K562 (cell line): ENCODE results near the gene DKC1. TPM values are rescaled to one million over a fixed set of nuclear protein-coding genes. Genes with fewer than 3 reads are reported as not detected.

ENCODE experiments used
- ATAC-seq: fragments of 200-7000 bp; cut with Tn5 transposase; 3 replicates; pipeline ENCODE4 v1.9.1; 2020; ENCODE audit warnings: moderate library complexity
- BruUV-seq: library from RNA; stranded (reverse); fragments of 400-500 nt; replicated peaks from 2 replicates; lab custom pipeline; 2021; lab: Mats Ljungman, UMichigan
- CTCF ChIA-PET: fragments of 300-600 bp; formaldehyde crosslinking; extraction: SDS; loops from one replicate; lab custom pipeline; 2021; ENCODE audit warnings: low intra/inter-chr PET ratio; lab: Yijun Ruan, JAX
- POLR2A ChIA-PET: fragments of 300-600, 350-650 bp; sonication (Branson Sonifier 250); formaldehyde crosslinking; extraction: SDS; loops from one replicate; lab custom pipeline; 2021; ENCODE audit warnings: antibody characterized with exemption, inconsistent platforms; lab: Yijun Ruan, JAX
- DNase-seq, 4 experiments: peaks; one replicate each; pipeline versions ENCODE4 v3.0.0 to v3.0.0-alpha.2; 2011 to 2018; ENCODE audit warnings: low spot score in 3 of 4, mixed read lengths in 3 of 4; ENCODE audit errors: extremely low read depth in 1 of 4
- FAIRE-seq: peaks from 2 replicates; lab custom pipeline; 2011; peaks lifted over from hg19 to GRCh38; lab: Jason Lieb, UNC
- H2AFZ ChIP-seq: 2 replicates; pipeline ENCODE4 v1.6.0; 2011; ENCODE audit warnings: low read depth, low read length, control low read depth, inconsistent platforms
- H3K27ac ChIP-seq: fragments of 200-600 bp; 3 replicates; pipeline ENCODE4 v1.8.0; 2011; ENCODE audit warnings: low read depth, mild to moderate bottlenecking, control low read depth, inconsistent platforms, low read length, moderate library complexity, mixed read lengths; ENCODE audit errors: extremely low read depth
- H3K27me3 ChIP-seq, 2 experiments: fragments of 300-600 bp in 1 of 2; 2 replicates in 1 of 2; 3 replicates in 1 of 2; pipeline versions ENCODE4 v1.6.0 to v1.8.0; 2011; ENCODE audit warnings: inconsistent platforms in 2 of 2, low read length in 2 of 2, mild to moderate bottlenecking in 1 of 2, mixed read lengths in 1 of 2, moderate library complexity in 1 of 2; ENCODE audit not compliant: control insufficient read depth in 2 of 2, insufficient read depth in 2 of 2
- H3K36me3 ChIP-seq: fragments of 300-600 bp; 3 replicates; pipeline ENCODE4 v1.8.0; 2011; ENCODE audit warnings: mild to moderate bottlenecking, low read length, inconsistent platforms; ENCODE audit not compliant: control insufficient read depth, insufficient read depth
- H3K4me1 ChIP-seq, 2 experiments: fragments of 200-600 bp in 1 of 2; replicated peaks in 1 of 2; 2 replicates in 1 of 2; 3 replicates in 1 of 2; pipeline versions ENCODE4 v1.5.1 to v1.8.0; 2011; ENCODE audit warnings: inconsistent platforms in 2 of 2, low read length in 2 of 2, mild to moderate bottlenecking in 1 of 2, mixed read lengths in 1 of 2, moderate library complexity in 1 of 2; ENCODE audit not compliant: control insufficient read depth in 2 of 2, insufficient read depth in 2 of 2
- H3K4me2 ChIP-seq: 2 replicates; pipeline ENCODE4 v1.6.1; 2011; ENCODE audit warnings: low read length, control low read depth, inconsistent platforms, mixed read lengths; ENCODE audit not compliant: insufficient read depth
- H3K4me3 ChIP-seq: fragments of 200-600 bp; sonication (generic), shearing (Covaris generic); 2 replicates; pipeline ENCODE4 v1.5.1; 2016; ENCODE audit warnings: control low read depth, inconsistent platforms
- H3K79me2 ChIP-seq: fragments of 200-600 bp; 3 replicates; pipeline ENCODE4 v1.8.0; 2011; ENCODE audit warnings: low read length, inconsistent platforms; ENCODE audit not compliant: control insufficient read depth, insufficient read depth
- H3K9ac ChIP-seq, 2 experiments: 2 replicates each; pipeline versions ENCODE4 v1.6.0 to v1.6.1; 2011; ENCODE audit warnings: low read depth in 2 of 2, low read length in 2 of 2, control low read depth in 1 of 2, inconsistent platforms in 1 of 2, mild to moderate bottlenecking in 1 of 2, mixed read lengths in 1 of 2; ENCODE audit not compliant: insufficient read depth in 1 of 2
- H3K9me1 ChIP-seq: one replicate; pipeline ENCODE4 v1.6.0; 2011; ENCODE audit warnings: inconsistent platforms, mild to moderate bottlenecking, low read length, moderate library complexity; ENCODE audit not compliant: control insufficient read depth, insufficient read depth
- H3K9me3 ChIP-seq: replicated peaks from 2 replicates; pipeline ENCODE4 v1.5.1; 2011; ENCODE audit warnings: low read depth, low read length, inconsistent platforms; ENCODE audit not compliant: control insufficient read depth, insufficient read depth
- H4K20me1 ChIP-seq: replicated peaks from 2 replicates; pipeline ENCODE4 v1.6.1; 2011; ENCODE audit warnings: low read length, inconsistent platforms, mixed read lengths; ENCODE audit not compliant: control insufficient read depth, insufficient read depth
- CBFA2T3 ChIP-seq: fragments of 450-650 bp; IDR thresholded peaks from 2 replicates; pipeline ENCODE4 v1.6.1; 2017
- DPF2 ChIP-seq: fragments of 450-650 bp; IDR thresholded peaks from 2 replicates; pipeline ENCODE4 v1.6.1; 2016
- JUND ChIP-seq, 2 experiments: IDR thresholded peaks; 2 replicates in 1 of 2; 3 replicates in 1 of 2; pipeline ENCODE4 v1.6.1; 2011; ENCODE audit warnings: borderline replicate concordance in 2 of 2, low read depth in 2 of 2, low read length in 2 of 2, improper control_type of control experiment in 1 of 2, missing biosample characterization in 1 of 2, missing genetic modification characterization in 1 of 2, missing genetic modification reagents in 1 of 2
- MEIS2 ChIP-seq: fragments of 450-650 bp; IDR thresholded peaks from 2 replicates; pipeline ENCODE4 v1.6.1; 2014; ENCODE audit warnings: mild to moderate bottlenecking; ENCODE audit not compliant: partially characterized antibody
- SIN3A ChIP-seq, 2 experiments: fragments of 150-350 bp in 1 of 2; IDR thresholded peaks; 2 replicates each; pipeline ENCODE4 v1.6.1; 2011 to 2016; ENCODE audit warnings: borderline replicate concordance in 2 of 2, low read depth in 2 of 2, low read length in 2 of 2, mild to moderate bottlenecking in 2 of 2, moderate library complexity in 2 of 2; ENCODE audit not compliant: control insufficient read depth in 1 of 2
- SMC3 ChIP-seq: conservative IDR thresholded peaks from 2 replicates; pipeline ENCODE4 v1.6.1; 2011; ENCODE audit warnings: low read depth, low read length, improper control_type of control experiment; ENCODE audit not compliant: insufficient read depth
- ZNF175 ChIP-seq: fragments of 200-800 bp; sonication (Bioruptor generic); IDR thresholded peaks from 2 replicates; pipeline ENCODE4 v1.6.1; 2016; ENCODE audit warnings: low read depth, mild to moderate bottlenecking, missing genetic modification characterization, missing compliant biosample characterization
- WGBS: fragments of 100-300 bp; shearing (Covaris generic); methylation state at CpG from one replicate; pipeline ENCODE4 v1.1.6; 2016; ENCODE audit warnings: low coverage, mixed read lengths; ENCODE audit not compliant: insufficient coverage; ENCODE audit errors: missing lambda C conversion rate; 5-methylcytosine and 5-hydroxymethylcytosine counted together
- in situ Hi-C: fragments of 300-500 bp; cut with MboI; formaldehyde crosslinking; loops from 4 replicates; pipeline ENCODE4 v1.15.0; 2018; ENCODE audit warnings: inconsistent platforms, mixed read lengths
- intact Hi-C: fragments of 100-400 bp; cut with micrococcal nuclease; formaldehyde crosslinking; loops from 2 replicates; pipeline ENCODE4 v1.14.2; 2022
- polyA plus RNA-seq, 8 experiments: library from polyadenylated mRNA; depleted of rRNA in 4 of 8; stranded (reverse) in 5 of 8; unstranded in 3 of 8; fragments of >200 nt; fragmentation: Nextera tagmentation in 2 of 8; fragmentation: Illumina TruSeq in 1 of 8; extraction: Ambion mirVana in 2 of 8; extraction: Trizol in 1 of 8; gene quantifications; 2 replicates each; pipeline versions ENCODE4 v1.2.1 to v1.2.3, GENCODE V29; 2011 to 2014; ENCODE audit warnings: inconsistent platforms in 1 of 8, missing spikeins in 1 of 8
- total RNA-seq, 7 experiments: library from RNA; depleted of rRNA in 6 of 7; stranded (reverse); fragments of >200 nt in 6 of 7; fragmentation: Illumina TruSeq in 2 of 7; extraction: Trizol in 2 of 7; gene quantifications; 2 replicates each; pipeline versions ENCODE4 v1.2.1 to v1.2.3, GENCODE V29; 2011 to 2021; ENCODE audit warnings: low replicate concordance in 1 of 7
- TF ChIP-seq, protein P1 (sequence below): fragments of 200-800 bp; sonication (Bioruptor generic); IDR thresholded peaks from 2 replicates; pipeline ENCODE4 v1.6.1; 2017; ENCODE audit warnings: missing genetic modification characterization, missing compliant biosample characterization
- TF ChIP-seq, protein P2 (sequence below): fragments of 250-450 bp; sonication (Bioruptor Pico); IDR thresholded peaks from 2 replicates; pipeline ENCODE4 v1.8.0; 2022; ENCODE audit warnings: moderate library complexity, mild to moderate bottlenecking, inconsistent platforms
- TF ChIP-seq, protein P3 (sequence below): sonication (generic); formaldehyde crosslinking; IDR thresholded peaks from 2 replicates; pipeline ENCODE4 v1.8.0; 2022; ENCODE audit warnings: missing genetic modification reagents, mild to moderate bottlenecking, moderate library complexity, borderline replicate concordance
- TF ChIP-seq, protein P4 (sequence below), 2 experiments: fragments of 250-450 bp in 1 of 2; fragments of 450-650 bp in 1 of 2; sonication (Bioruptor Pico) in 1 of 2; IDR thresholded peaks; 2 replicates each; pipeline versions ENCODE4 v1.6.1 to v1.8.0; 2016 to 2021; ENCODE audit warnings: mild to moderate bottlenecking in 2 of 2, moderate library complexity in 2 of 2, missing compliant biosample characterization in 1 of 2, missing genetic modification characterization in 1 of 2
- TF ChIP-seq, protein P5 (sequence below), 2 experiments: fragments of 450-650 bp; conservative IDR thresholded peaks; 2 replicates each; pipeline ENCODE4 v1.6.1; 2017; ENCODE audit warnings: mild to moderate bottlenecking in 2 of 2, moderate library complexity in 2 of 2

The DKC1 gene
- total and polyA plus RNA-seq, 9 of the 15 experiments (the other 6 are each of a cell fraction or from before 2014, with no cell fraction given): 205 to 313 (median 219) TPM

DNA sequence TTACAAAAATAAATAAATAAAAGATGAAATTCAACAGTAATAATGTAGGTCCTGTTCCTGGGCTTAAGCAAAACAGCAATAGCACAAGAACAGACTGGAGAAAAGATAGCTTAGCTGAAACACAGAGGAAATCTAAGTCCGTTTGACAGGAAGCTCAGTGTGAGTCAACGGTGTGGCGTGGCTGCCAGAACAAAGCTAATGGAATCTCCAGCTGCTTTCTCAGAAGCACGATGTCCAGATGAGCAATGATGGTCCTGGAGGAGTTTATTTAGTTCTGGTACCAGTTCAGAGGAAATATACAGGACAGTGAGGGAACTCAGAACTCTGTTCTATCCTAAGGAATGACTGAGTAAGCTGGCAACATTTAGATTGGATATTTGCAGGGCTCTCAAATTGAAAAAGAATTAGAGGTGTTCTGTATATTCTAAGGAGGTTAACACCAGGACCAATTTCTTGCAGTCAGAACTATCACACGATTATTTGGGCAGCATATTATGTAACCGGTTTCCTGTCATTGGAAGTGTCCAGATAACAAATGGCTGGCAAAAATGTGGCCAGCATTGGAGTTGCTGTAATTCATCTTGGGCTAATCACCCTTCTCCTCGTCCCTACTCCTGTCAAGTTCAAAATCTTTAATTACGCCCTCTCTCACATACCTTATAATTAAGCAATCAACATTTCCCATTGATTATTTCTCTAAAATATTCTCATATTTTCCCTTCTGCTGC lies 24.5 kb upstream of the DKC1 start:
- no TSS peak for BruUV-seq
- CTCF ChIA-PET: no interaction called here
- Histone ChIP-seq H3K4me2 (peak overlapping the region; percentile 18), H4K20me1 (no peaks in the 10 kb centered on the region), H3K27ac (peak overlapping the region; percentile 16; the same call in 1 of the 3 replicates), H2AFZ (no peak overlapping the region), H3K4me1 (peaks cover 4 to 55% of the 10 kb centered on the region in 2 experiments; a peak in 4 of 5 replicates), H3K36me3 (peaks cover 22% of the 10 kb centered on the region; the same call in 2 of the 3 replicates), H3K9me1 (no peaks in the 10 kb centered on the region), H3K4me3 (no peak overlapping the region), H3K79me2 (peaks cover 94% of the 10 kb centered on the region), H3K27me3 (no peaks in the 10 kb centered on the region), H3K9me3 (no peaks in the 10 kb centered on the region), H3K9ac (no peak overlapping the region)
- FAIRE-seq: peak; percentile 84
- POLR2A ChIA-PET: interaction anchor here (0.9 to 1.2 kb wide), 3 partner anchors 14 to 22 kb away, joined by 3 to 4 read pairs (median 3); no protein-coding TSS in a partner anchor
- peak in 2 of 4 experiments; percentile 29 to 62 for DNase-seq
- ATAC-seq: peak; percentile 53
- in situ Hi-C loops (loop anchor here (25.0 kb wide), 1 partner anchor 151 kb away; the partner anchor contains the start of gene CTAG1A), intact Hi-C loops (no loop called here)
- 14% methylated on average over 8 of the region's 8 CpGs for WGBS
- TF ChIP-seq, protein P1, sequence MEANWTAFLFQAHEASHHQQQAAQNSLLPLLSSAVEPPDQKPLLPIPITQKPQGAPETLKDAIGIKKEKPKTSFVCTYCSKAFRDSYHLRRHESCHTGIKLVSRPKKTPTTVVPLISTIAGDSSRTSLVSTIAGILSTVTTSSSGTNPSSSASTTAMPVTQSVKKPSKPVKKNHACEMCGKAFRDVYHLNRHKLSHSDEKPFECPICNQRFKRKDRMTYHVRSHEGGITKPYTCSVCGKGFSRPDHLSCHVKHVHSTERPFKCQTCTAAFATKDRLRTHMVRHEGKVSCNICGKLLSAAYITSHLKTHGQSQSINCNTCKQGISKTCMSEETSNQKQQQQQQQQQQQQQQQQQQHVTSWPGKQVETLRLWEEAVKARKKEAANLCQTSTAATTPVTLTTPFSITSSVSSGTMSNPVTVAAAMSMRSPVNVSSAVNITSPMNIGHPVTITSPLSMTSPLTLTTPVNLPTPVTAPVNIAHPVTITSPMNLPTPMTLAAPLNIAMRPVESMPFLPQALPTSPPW (CRISPR knock-in tag): no peak
- TF ChIP-seq SMC3 (no peak), SIN3A (IDR thresholded peaks at IDR 0.05; ENCODE audit: borderline replicate concordance in 2 of 2, control insufficient read depth in 1 of 2, low read depth in 2 of 2, low read length in 2 of 2) (peak in 1 of 2 experiments; percentile 84; a peak in 1 of 4 replicates), CBFA2T3 (0 out of 2 replicates have a peak, but pooled peaks have one; percentile 12), MEIS2 (peak; percentile 64), JUND (IDR thresholded peaks at IDR 0.05; ENCODE audit: borderline replicate concordance, low read depth, low read length) (0 out of 2 replicates have a peak, but pooled peaks have one; percentile 27), JUND (tag; IDR thresholded peaks at IDR 0.05; ENCODE audit: borderline replicate concordance, low read depth, low read length) (no peak), ZNF175 (CRISPR knock-in tag) (0 out of 2 replicates have a peak, but pooled peaks have one; percentile 35), DPF2 (0 out of 2 replicates have a peak, but pooled peaks have one; percentile 25)
- TF ChIP-seq, protein P2, sequence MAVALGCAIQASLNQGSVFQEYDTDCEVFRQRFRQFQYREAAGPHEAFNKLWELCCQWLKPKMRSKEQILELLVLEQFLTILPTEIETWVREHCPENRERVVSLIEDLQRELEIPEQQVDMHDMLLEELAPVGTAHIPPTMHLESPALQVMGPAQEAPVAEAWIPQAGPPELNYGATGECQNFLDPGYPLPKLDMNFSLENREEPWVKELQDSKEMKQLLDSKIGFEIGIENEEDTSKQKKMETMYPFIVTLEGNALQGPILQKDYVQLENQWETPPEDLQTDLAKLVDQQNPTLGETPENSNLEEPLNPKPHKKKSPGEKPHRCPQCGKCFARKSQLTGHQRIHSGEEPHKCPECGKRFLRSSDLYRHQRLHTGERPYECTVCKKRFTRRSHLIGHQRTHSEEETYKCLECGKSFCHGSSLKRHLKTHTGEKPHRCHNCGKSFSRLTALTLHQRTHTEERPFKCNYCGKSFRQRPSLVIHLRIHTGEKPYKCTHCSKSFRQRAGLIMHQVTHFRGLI (CRISPR knock-in tag): no peak
- TF ChIP-seq, protein P3, sequence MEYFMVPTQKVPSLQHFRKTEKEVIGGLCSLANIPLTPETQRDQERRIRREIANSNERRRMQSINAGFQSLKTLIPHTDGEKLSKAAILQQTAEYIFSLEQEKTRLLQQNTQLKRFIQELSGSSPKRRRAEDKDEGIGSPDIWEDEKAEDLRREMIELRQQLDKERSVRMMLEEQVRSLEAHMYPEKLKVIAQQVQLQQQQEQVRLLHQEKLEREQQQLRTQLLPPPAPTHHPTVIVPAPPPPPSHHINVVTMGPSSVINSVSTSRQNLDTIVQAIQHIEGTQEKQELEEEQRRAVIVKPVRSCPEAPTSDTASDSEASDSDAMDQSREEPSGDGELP (CRISPR knock-in tag): peak; percentile 23; the same call in 1 of the 2 replicates
- TF ChIP-seq, protein P4, sequence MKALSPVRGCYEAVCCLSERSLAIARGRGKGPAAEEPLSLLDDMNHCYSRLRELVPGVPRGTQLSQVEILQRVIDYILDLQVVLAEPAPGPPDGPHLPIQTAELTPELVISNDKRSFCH (CRISPR knock-in tag; IDR thresholded peaks at IDR 0.05): no peak
- TF ChIP-seq, protein P4 (tag; IDR thresholded peaks at IDR 0.05): no peak
- TF ChIP-seq, protein P5, sequence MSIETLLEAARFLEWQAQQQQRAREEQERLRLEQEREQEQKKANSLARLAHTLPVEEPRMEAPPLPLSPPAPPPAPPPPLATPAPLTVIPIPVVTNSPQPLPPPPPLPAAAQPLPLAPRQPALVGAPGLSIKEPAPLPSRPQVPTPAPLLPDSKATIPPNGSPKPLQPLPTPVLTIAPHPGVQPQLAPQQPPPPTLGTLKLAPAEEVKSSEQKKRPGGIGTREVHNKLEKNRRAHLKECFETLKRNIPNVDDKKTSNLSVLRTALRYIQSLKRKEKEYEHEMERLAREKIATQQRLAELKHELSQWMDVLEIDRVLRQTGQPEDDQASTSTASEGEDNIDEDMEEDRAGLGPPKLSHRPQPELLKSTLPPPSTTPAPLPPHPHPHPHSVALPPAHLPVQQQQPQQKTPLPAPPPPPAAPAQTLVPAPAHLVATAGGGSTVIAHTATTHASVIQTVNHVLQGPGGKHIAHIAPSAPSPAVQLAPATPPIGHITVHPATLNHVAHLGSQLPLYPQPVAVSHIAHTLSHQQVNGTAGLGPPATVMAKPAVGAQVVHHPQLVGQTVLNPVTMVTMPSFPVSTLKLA (conservative IDR thresholded peaks at IDR 0.05): peak; percentile 17 to 59; a peak in 2 of 4 replicates
